NCI-H146 treated with DMSO at 0.1 percent for 48 hours (cell line): ENCODE data around the gene LTBP4.
"Not testable (repeated sequence)": the region's sequence is repeated elsewhere in the genome, so short reads cannot be mapped to it uniquely, and the experiment has no call there.

ENCODE experiments used
- DNase-seq: peaks from one replicate; lab custom pipeline; 2025; ENCODE audit not compliant: unreplicated experiment; lab: John Stamatoyannopoulos, UW

LTBP4 gene

DNA sequence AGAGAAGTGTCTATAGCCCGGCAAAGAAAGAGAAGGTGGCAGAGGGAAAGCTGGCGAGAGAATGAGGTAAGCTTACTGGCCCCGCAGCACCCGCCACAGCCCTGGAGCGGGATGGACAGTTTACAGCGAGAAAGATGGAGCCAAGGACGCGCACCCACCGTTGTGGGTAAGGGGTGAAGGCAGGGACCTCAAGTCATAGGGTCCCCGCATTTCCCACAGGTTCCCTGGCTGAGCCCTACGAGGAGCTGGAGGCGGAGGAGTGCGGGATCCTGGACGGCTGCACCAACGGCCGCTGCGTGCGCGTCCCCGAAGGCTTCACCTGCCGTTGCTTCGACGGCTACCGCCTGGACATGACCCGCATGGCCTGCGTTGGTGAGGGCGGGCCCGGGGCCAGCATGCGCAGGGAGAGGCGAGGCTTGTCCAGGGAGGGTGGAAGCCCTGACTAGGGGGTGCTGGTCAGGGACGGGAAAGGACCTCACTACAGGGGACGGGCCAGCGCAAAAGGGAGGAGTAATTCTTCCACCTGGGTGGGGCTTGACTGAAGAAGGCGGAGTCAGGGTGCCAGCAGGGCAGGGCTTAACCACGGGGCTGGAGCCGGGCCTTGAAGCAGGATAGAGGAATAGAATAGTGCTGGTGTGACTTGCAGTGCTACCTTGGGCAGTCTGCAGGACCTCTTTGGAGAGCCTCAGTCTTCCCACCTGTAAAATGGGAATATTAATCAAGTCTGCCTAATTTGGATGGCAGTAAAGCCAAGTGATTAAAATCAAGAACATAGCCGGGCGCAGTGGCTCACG is 26.5 kb downstream of the LTBP4 start:
- DNase-seq: no peak

DNA sequence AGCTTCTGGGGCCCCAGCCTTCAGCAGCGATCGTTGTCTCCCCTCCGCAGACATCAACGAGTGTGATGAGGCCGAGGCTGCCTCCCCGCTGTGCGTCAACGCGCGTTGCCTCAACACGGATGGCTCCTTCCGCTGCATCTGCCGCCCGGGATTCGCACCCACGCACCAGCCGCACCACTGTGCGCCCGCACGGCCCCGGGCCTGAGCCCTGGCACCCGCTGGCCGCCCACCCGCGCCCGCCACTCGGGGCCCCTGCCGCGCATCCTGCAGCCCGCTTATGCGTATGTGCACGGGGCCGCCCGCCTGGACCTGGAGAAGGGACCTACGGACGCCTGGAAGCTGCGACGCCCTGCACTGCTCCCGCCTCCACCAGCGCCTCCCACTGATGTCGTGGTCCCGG is 28.2 kb downstream of the LTBP4 start:
- DNase-seq: no peak

DNA sequence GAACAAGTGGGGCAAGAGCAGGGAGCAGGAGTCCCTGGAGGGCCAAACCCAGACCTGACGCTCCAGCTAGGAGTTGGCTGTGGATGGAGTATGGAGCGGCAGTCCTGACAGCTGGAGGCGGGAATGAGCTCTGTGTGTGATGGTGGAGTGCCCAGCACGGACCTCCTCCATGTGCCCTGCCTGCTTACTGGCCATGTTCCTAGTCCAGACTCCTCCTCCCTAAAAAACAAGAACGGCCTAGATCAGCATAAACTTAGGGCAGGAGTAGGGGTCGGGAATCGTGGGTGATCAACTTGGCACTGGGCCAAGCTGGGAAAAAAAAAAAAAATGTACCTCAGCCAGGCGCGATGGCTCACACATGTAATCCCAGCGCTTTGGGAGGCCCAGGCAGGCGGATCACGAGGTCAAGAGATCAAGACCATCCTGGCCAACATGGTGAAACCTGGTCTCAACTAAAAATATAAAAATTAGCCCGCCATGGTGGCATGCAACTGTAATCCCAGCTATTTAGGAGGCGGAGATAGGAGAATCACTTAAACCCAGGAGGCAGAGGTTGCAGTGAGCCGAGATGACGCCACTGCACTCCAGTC is 29.5 kb downstream of the LTBP4 start:
- DNase-seq: no peak

DNA sequence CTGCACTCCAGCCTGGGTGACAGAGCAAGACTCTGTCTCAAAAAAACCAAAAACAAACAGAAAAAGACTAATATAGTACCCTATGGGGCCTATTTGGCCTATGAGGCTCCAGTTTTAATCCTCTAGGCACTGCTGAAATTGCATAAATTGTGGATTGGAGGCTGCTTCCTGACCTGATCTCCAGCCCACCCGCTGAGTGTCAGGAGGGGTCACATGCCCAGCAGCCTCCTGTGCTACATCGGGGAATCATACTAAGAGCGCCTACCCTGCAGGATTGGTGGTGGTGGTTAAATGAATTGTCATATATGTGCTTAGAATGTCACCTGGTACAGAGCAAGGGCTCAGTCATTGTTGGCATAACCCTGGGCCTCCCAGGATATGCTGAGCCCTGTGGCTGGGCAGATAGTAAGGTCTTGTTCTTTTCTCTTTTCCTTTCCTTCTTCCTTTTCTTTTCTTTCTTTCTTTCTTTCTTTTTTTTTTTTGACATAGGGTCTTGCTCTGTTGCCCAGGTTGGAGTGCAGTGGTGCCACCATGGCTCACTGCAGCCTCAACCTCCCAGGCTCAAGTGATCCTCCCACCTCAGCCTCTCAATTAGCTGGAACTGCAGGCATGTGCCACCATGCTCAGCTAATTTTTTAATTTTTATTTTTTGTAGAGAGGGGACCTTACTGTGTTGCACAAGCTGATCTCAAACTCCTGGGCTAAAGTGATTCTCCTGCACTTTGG is 31.3 kb downstream of the LTBP4 start:
- DNase-seq: no peak

DNA sequence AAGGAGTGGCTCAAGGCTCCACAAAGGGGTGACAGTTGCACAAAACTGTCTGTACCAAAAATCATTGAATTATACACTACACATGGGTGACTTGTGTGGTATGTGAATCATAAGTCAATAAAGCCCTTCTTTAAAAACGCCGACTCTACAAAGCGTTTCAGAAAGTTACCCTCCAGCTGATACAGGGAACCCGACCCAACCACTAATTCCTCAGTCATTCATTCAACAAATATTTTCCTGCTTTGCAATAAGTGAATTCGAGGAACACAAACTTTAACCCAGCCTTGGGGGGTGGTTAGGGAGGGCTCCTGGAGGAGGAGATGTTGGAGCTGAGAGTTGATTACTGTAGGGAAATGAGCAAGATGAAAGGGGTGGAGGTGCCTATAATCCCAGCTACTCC is 32.0 kb downstream of the LTBP4 start:
- no peak for DNase-seq

DNA sequence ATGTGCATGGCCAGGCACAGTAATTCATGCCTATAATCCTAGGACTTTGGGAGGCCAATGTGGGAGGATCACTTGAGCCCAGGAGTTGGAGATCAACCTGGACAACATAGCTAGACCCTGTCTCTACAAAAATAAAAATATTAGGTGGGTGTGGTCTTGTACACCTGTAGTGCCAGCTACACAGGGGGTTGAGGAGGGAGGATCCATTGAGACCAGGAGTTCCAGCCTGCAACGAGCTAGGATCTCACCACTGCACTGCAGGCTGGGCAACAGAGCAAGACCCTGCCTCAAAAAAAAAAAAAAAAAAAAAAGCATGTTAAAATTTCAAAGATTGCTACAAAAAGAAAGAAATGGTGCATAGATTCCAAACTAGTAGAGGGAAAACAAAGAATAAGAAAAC is 37.2 kb downstream of the LTBP4 start:
- DNase-seq: no peak

DNA sequence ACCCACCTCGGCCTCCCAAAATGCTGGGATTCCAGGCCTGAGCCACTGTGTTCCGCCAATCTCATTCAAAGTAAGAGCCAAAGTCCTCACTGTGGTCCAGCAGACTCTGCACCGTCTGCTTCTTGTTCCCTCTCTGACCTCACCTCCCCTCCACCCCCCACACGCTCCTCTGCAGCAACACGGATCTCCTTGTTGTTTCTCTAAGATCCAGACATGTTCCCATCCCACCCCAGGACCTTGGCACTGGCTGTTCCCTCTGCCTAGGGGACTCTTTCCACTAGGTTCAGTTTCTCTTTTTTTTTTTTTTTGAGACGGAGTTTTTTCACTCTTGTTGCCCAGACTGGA is 38.4 kb downstream of the LTBP4 start:
- no peak for DNase-seq

DNA sequence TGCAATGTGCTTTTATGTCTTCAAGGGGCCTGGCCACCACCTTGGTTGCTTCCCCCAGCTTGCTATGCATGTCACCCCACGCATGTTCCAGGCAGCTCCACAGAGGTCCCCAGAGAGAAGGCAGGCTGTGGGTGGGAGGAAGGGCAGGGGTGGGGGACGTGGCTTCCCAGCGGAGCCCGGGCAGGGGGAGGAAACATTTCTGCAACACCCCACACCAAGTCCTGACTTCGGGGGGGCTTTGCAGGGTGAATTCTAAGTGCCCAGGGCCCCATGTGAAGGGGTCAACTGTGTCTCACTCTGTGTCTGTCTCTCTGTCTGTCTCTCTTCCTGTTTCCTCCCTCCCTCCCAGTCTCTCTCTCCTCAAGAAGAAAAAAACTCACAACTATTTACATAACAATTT is 39.6 kb downstream of the LTBP4 start:
- no peak for DNase-seq

DNA sequence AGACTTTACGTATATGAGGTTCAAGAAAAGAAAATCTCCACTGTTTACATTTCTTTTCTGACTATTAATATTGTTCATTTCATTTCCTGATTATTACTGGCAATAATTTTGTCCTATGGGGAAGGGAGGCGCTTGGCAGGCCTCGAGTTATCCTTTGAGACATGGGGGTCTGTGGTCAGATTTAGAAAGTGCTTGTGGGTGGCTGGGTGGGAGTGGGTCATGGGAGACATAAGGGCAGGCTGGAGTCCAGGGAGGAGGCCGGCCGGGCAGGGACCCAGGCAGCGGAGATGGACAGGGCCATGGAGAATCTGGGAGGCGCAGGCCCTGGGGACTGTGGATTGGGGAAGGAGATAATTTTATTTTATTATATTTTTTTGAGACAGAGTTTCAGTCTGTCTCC is 40.1 kb downstream of the LTBP4 start:
- no peak for DNase-seq

DNA sequence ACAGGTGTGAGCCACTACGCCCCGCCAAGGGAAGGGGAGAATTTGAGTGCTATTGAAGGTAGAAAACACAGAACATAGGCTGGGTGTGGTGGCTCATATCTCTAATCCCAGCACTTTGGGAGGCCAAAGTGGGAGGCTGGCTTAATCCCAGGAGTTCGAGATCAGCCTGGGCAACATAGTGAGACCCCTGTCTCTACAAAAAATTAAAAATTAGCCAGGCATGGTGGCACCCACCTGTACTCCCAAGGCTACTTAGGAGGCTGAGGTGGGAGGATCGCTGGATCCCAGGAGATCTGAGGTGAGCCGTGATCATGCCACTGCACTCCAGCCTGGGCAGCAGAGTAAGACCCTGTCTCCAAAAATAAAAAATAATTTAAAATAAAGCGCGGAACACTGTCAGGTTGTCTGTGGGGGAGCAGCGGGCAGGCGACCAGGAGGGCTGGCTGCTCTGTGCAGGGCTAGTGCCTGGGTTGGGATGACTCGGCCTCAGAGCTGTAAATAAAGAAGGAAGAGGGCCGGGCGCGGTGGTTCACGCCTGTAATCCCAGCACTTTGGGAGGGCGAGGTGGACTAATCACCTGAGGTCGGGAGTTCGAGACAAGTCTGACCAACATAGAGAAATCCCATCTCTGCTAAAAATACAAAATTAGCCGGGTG is 41.0 kb downstream of the LTBP4 start:
- DNase-seq: no peak

DNA sequence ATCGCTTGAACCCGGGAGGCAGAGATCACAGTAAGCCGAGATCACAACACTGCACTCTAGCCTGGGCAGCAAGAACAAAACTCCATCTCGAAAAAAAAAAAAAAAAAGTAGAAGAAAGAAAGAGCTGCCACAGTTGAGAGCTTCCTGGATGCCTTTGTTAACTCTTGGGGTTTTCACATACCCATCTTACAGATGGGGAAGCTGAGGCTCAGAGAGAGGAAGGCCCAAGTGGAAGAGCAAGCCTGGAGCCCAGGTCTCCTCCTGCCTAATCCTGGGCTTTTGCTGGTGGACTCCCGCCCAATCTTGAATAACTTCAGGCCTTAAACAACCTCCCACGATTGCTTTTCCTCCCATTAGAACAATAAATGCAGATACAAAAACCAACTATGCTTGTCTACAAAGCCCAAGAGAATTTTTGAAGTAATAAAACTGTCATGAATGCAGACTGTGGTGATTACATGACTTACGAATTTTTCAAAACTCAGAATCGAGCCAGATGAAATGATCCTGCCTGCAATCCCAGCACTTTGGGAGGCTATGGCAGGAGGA is 41.7 kb downstream of the LTBP4 start:
- DNase-seq: no peak

DNA sequence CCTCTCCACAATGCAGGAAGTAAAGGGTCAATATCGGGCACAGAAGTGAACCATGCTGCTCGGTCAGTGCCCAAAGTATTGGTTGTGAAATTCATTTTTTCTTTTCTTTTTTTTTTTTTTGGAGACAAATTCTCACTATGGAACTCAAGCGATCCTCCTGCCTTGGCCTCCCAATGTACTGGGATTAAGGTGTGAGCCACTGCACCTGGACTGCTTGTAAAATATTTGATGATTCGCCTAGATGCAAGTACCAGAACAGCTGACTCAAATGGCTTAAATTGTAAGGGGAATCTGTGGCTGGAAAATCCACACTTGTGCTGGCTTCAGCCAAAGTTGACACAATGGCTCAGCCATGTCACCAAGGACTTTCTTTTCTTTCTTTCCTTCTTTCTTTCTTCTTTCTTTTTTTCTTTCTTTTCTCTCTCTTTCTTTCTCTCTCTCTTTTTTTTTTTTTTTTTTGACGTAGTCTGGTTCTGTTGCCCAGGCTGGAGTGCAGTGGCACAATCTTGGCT is 45.6 kb downstream of the LTBP4 start:
- no peak for DNase-seq

DNA sequence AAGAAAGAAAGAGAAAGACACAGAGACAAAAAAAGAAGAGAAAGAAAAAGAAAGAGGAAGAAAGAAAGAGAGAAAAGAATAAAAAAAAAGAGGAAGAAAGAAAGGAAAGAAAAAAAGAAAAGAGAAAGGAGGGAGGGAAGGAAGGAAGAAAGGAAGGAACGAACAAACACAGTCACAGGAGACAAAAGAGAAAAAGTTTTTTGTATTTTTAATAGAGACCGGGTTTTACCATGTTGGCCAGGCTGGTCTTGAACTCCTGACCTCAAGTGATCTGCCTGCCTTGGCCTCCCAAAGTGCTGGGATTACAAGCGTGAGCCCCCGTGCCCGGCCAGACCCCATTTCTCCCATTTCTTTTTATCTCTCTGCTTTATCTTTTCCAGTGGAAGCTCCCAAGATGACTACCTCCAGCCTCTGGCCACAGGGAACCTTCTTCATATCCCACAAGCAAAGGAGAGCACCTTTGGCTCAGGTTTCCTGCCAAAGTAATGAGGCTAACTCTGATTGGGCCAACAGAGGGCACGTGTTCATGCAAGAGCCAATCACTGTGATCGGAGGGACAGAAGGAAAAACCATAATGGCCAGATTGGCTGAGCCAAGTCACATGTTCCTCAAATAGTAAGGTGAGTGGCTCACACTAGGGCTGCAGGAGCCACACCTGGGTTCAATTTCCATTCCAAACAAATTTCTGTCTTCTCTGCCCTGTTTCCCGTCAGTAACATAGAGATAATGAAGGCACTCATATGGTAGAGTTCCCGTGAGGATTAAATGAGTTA is 48.9 kb downstream of the LTBP4 start:
- DNase-seq: not testable (repeated sequence)

DNA sequence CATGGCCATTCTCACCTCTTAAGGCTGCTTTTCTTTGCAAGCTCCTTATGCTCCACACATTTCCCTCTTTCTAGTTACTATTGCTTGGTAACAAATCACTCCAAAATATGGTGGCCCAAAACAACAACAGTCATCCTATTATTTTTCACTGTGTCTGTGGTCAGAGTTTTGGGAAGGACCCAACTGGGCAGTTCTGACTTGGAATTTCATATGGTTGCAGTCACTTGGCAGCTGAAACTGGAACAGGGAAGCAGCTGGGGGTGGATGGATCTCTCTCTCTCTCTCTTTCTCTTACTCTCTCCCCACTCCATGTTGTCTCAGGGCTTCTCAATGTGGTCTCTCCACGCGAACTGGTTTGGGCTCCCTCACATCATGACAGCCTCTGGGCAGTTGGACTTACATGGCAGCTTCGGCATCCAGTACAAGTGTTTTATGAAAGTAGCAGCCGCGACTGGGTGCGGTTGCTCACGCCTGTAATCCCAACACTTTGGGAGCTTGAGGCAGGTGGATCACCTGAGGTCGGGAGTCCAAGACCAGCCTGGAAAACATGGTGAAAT is 49.7 kb downstream of the LTBP4 start:
- DNase-seq: no peak

DNA sequence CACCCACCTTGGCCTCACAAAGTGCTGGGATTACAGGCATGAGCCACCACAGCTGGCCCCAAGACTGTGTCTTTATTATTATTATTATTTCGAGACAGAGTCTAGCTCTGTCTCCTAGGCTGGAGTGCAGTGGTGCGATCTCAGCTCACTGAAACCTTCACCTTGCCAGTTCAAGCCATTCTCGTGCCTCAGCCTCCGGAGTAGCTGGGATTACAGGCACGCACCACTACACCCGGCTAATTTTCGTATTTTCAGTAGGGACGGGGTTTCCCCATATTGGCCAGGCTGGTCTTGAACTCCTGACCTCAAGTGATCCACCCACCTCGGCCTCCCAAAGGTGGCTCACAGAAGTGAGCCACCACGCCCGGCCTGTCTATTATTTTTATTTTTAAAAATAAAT is 51.1 kb downstream of the LTBP4 start:
- DNase-seq: not testable (repeated sequence)

DNA sequence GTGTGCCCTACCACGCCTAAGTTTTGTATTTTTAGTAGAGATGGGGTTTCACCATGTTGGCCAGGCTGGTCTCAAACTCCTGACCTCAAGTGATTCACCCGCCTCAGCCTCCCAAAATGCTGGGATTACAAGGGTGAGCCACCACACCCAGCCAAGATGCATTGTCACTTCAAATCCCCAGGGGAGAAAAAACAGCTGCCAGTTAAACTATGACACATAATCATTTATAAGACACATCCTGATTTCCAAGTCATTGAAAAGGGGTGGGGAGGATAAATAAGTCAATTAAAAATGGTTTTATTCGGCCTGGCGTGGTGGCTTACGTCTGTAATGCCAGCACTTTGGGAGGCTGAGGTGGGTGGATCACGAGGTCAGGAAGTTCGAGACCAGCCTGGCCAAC is 54.5 kb downstream of the LTBP4 start:
- DNase-seq: not testable (repeated sequence)

DNA sequence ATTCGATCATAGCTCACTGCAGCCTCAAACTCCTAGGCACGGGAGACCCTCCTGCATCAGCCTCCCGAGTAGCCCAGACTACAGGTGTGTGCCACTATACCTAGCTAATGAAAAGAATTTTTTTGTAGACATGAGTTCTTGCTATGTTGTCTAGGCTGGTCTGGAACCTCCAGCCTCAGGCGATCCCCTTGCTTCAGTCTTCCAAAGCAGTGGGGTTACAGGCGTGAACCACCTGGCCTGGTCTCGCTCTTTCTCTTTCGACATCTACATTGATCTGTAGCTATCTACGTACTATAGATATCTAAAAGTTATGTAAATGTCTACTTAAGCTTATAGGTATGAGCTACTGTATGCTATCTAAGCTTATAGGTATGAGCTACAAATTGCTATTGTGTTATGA is 56.9 kb downstream of the LTBP4 start:
- DNase-seq: no peak

DNA sequence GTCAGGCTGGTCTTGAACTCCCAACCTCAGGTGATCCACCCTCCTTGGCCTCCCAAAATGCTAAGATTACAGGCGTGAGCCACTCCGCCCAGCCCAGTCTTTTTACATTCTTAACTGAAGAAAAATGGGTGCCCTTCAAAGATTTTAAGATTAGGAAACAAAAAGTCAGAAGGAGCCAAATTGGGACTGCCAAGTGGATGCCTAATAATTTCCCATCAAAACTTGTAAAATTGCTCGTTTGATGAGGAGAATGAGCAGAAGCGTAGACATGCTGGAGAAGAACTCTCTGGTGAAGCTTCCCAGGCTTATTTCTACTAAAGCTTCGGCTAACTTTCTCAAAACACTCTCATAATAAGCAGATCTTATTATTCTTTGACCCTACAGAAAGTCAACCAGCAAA is 57.9 kb downstream of the LTBP4 start:
- DNase-seq: no peak

DNA sequence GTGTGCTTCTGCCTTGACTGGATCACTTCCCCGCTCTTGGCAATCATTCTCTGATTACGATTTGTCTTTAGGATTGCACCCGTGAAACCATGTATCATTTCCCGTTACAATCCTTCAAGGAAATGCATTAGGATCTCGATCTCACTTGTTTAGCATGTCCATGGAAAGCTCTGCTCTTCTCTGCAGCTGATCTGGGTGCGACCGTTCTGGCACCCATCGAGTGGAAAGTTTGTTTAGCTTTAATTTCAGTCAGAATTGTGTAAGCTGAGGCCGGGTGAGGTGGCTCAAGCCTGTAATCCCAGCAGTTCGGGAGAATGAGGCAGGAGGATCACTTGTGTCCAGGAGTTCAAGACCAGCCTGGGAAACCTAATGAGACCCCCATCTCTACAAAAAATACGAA is 58.4 kb downstream of the LTBP4 start:
- DNase-seq: no peak

DNA sequence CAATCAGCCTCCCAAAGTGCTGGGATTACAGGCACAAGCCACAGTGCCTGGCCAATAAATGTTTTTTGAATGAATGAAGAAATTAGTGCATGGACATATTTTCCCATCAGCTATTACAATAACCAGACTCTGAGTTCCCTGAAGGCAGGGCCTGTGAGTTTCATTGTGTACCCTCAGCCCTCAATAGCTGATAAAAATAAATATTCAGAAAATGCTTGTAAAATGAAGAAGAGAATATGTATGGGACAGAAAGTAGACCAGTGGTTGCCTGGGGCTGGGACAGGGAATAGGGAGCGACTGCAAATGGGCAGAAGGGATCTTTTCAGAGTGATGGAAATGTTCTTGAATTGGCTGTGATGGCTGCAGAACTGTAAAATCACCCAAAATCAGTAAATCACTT is 60.4 kb downstream of the LTBP4 start:
- DNase-seq: no peak
